Measurements from ENCODE around the gene RAB17. TPM values are rescaled to one million over a fixed set of nuclear protein-coding genes. Genes with fewer than 3 reads are reported as not detected.

The RAB17 gene
- polyA plus RNA-seq, 1 donor: 164 TPM

DNA sequence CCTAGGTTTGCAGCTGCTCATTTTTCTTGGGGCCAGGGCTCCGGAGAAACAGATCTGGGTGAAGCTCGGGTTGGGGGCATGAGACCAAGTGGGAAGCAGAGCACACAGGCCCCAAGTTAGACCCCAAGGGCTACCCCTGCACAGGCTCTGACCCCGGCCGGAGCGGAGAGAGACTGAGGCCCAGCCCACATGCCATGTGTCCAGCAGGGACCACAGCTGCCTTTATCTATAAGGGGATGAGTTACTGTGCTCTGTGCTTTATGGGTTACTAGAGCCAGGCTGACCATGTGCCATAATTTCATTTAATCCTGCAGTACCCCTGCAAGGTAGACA, 54.5 kb downstream of the RAB17 start:
- no CpG with 5 or more reads among the region's 5 CpGs for WGBS (ENCODE audit: insufficient coverage, low lambda C conversion rate)
- Histone ChIP-seq H3K36me3 (ENCODE audit: control insufficient read depth, insufficient read depth, low read length) (no peaks in the 10 kb centered on the region), H3K27me3 (ENCODE audit: control insufficient read depth, insufficient read depth, low read length) (no peaks in the 10 kb centered on the region), H3K27ac (ENCODE audit: low read length) (no peak overlapping the region), H3K4me3 (ENCODE audit: low read length) (no peak overlapping the region), H3K9me3 (ENCODE audit: control insufficient read depth, low read depth, low read length) (no peaks in the 10 kb centered on the region), H3K4me1 (ENCODE audit: control insufficient read depth, insufficient read depth, low read length) (peaks cover 2% of the 10 kb centered on the region)
- no peak for DNase-seq

DNA sequence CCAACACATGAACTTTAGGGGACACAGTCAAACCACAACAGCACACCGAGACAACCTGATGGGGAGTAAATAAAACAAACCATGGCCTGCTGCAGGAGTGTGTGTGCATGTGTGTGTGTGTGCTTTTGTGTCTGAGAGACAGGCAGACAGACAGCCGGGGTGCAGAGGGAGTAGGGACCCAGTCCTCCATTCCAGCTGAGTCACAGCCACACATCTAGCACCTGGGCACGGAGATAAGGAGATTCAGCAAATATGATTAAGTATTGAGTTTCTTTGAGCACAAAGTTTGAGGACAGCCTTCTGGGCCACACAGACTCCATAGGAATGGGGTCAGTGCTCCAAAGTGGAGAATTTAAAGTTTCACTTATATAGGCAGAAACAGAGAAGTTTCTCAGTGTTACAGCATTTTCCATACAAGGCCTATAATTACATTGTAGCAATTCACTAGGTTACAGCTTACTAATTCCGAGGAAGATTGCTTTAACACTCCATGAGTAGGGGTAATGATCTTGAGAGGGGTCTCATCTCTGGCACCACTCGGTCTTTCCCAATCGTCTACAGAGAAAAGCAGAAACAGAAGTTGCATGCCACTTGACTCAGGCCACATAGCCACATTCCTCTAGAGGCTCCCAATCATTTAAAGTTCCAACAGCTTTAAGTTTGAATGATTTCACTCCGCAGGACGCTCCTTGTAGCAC, 55.0 kb downstream of the RAB17 start:
- H3K27me3 ChIP-seq (ENCODE audit: control insufficient read depth, insufficient read depth, low read length): no peaks in the 10 kb centered on the region
- H3K36me3 ChIP-seq (ENCODE audit: control insufficient read depth, insufficient read depth, low read length): no peaks in the 10 kb centered on the region
- DNase-seq: no peak
- no peak overlapping the region for H3K4me3 ChIP-seq (ENCODE audit: low read length)
- H3K4me1 ChIP-seq (ENCODE audit: control insufficient read depth, insufficient read depth, low read length): no peaks in the 10 kb centered on the region
- H3K9me3 ChIP-seq (ENCODE audit: control insufficient read depth, low read depth, low read length): no peaks in the 10 kb centered on the region
- no CpG with 5 or more reads among the region's 8 CpGs for WGBS (ENCODE audit: insufficient coverage, low lambda C conversion rate)
- no peak overlapping the region for H3K27ac ChIP-seq (ENCODE audit: low read length)

GRCh38 chr2:237534380-237534779, 56.2 kb downstream of the RAB17 start:
- Histone ChIP-seq H3K27me3 (ENCODE audit: control insufficient read depth, insufficient read depth, low read length) (no peaks in the 10 kb centered on the region), H3K27ac (ENCODE audit: low read length) (no peak overlapping the region), H3K4me3 (ENCODE audit: low read length) (no peak overlapping the region), H3K36me3 (ENCODE audit: control insufficient read depth, insufficient read depth, low read length) (no peaks in the 10 kb centered on the region), H3K4me1 (ENCODE audit: control insufficient read depth, insufficient read depth, low read length) (no peaks in the 10 kb centered on the region), H3K9me3 (ENCODE audit: control insufficient read depth, low read depth, low read length) (no peaks in the 10 kb centered on the region)
- DNase-seq: no peak
- WGBS (ENCODE audit: insufficient coverage, low lambda C conversion rate): no CpG with 5 or more reads among the region's 1 CpG

DNA sequence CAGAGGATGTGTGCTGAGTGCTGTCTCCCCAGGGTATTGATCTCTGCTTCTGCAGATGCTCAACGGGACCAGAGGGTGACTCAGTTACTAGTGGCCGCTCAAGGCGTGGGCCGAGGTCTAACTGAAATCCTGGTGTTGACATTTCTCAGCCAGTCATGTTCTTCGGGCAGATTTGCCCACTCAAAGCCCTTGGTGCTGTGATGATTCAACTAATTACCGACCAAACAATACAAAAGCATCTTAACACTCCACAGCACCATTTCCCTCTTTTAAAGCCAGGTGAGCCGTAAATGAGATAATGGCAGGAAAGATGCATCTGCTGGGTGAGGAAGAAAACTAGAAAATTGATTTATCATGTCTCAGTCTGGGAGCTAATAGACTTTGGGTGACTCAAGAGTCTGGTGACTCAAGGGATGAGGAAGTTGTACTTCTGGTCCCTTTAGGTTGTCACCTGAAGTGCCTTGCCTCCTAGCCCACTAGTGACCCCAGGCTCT, 56.8 kb downstream of the RAB17 start:
- H3K9me3 ChIP-seq (ENCODE audit: control insufficient read depth, low read depth, low read length): no peaks in the 10 kb centered on the region
- WGBS (ENCODE audit: insufficient coverage, low lambda C conversion rate): no CpG with 5 or more reads among the region's 7 CpGs
- H3K27ac ChIP-seq (ENCODE audit: low read length): no peak overlapping the region
- H3K4me3 ChIP-seq (ENCODE audit: low read length): no peak overlapping the region
- no peaks in the 10 kb centered on the region for H3K4me1 ChIP-seq (ENCODE audit: control insufficient read depth, insufficient read depth, low read length)
- DNase-seq: no peak
- no peaks in the 10 kb centered on the region for H3K36me3 ChIP-seq (ENCODE audit: control insufficient read depth, insufficient read depth, low read length)
- H3K27me3 ChIP-seq (ENCODE audit: control insufficient read depth, insufficient read depth, low read length): no peaks in the 10 kb centered on the region

DNA sequence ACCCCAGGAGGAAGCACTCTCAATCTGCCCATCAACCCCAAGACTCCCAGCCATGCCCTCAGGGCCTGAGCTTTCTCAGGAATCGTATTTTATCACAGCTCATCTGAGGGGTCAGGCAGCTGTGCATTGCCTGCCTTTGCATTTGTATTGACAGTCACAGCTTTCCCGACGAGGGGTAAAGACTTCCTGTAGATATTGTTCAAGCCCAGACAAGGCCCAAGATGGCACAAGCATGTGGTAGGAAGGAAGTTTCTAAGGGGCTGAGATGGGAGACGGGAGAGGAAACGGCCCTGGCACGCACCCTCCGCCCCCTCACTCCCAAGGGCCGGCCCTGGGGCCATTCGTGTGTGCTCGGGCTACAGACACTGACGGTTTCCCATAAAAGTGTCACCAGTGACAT, 58.4 kb downstream of the RAB17 start:
- H3K4me3 ChIP-seq (ENCODE audit: low read length): no peak overlapping the region
- WGBS (ENCODE audit: insufficient coverage, low lambda C conversion rate): no CpG with 5 or more reads among the region's 11 CpGs
- no peak for DNase-seq
- no peaks in the 10 kb centered on the region for H3K36me3 ChIP-seq (ENCODE audit: control insufficient read depth, insufficient read depth, low read length)
- H3K4me1 ChIP-seq (ENCODE audit: control insufficient read depth, insufficient read depth, low read length): no peaks in the 10 kb centered on the region
- H3K9me3 ChIP-seq (ENCODE audit: control insufficient read depth, low read depth, low read length): no peaks in the 10 kb centered on the region
- H3K27ac ChIP-seq (ENCODE audit: low read length): no peak overlapping the region
- H3K27me3 ChIP-seq (ENCODE audit: control insufficient read depth, insufficient read depth, low read length): no peaks in the 10 kb centered on the region

DNA sequence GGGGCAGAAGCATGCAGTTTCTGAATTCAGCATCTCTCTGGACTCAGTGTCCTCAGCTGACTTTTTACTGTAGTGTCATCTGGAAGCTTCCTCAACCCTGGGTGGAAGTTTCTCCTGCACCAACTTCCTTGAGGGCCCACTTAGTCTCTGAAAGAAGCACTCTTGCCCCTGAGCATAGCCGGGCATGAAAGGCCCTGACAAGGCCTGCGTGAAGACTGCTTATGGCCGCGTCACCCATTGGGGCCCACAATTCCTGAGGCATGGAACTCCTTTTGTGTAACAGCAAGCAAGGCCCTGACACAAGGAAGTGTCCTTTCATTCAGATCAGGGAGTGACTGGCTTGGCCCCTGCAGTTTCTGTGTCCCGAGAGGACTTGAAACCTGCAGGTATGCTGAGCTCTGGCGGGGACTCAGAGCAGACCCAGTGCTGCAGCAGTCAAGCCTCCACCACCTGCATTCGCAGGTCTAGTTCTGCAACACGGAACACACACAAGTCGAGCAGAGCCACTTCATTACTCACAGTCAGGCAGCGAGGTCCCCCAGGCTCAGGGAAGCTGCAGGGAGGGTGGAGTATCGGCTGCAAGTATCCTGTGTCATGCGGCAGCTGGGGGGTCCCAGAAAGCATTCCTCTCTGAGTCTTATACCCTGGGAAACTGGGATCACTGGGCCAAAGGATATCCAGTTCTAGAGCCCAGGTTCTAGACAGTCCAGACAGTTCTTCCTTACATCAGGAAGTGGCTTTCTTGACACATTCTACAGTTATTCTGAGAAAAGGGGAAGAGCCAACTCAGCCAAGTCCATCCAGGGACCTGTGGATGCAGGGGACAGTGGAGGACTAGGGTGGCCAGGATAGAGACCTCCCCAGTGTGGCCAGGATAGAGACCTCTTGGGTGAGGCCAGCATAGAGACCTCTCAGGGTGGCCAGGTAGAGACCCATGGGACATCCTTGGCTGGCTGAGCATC, 59.8 kb downstream of the RAB17 start:
- H3K27ac ChIP-seq (ENCODE audit: low read length): no peak overlapping the region
- no peak for DNase-seq
- H3K9me3 ChIP-seq (ENCODE audit: control insufficient read depth, low read depth, low read length): no peaks in the 10 kb centered on the region
- no peak overlapping the region for H3K4me3 ChIP-seq (ENCODE audit: low read length)
- no CpG with 5 or more reads among the region's 12 CpGs for WGBS (ENCODE audit: insufficient coverage, low lambda C conversion rate)
- H3K36me3 ChIP-seq (ENCODE audit: control insufficient read depth, insufficient read depth, low read length): no peaks in the 10 kb centered on the region
- H3K27me3 ChIP-seq (ENCODE audit: control insufficient read depth, insufficient read depth, low read length): no peaks in the 10 kb centered on the region
- H3K4me1 ChIP-seq (ENCODE audit: control insufficient read depth, insufficient read depth, low read length): no peaks in the 10 kb centered on the region

DNA sequence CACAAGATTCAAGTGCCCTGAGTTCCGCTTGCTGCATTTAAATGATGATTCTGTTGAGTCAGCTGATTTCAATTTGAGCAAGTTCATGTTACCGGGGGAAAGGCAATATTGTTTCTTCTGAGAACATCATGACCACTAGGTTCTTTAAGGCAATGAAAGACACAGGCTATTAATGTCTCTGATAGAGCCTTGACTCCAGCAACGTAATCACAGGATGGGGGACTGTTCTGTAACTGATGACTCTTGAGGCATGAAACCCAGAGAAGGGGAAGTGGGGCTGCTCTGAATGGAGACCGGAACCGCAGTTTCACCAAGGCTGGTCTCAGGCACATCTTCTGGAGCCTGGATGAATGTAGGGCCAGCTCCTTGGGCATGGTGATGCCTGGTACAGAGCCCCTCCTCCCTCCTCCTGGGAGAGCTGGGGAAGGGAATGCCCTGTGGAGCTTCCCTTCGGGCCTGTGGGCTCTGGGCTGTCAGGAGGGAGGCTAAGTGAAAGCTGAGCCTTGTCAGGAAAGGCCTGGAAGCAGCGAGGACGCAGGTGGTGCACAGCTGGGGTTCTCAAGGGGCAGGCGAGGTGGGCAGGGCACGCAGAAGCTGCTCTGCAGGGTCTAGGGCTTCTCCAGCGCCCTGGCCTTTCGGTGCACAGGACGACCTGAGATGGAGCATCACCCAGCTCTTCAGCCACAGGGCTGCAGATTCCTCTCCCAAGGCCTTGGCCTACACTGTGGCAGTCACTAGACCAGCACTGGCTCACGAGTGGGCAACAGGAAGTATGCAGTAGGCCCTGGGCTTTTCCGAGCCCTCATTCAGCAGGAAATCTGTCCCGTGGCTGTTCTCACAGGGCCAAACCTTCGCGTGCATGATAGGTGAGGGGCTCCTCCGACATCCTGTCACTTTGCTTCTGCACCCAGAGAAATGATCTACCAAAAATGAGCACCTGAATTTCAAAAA, 60.8 kb downstream of the RAB17 start:
- no peak for DNase-seq
- no peak overlapping the region for H3K4me3 ChIP-seq (ENCODE audit: low read length)
- H3K9me3 ChIP-seq (ENCODE audit: control insufficient read depth, low read depth, low read length): no peaks in the 10 kb centered on the region
- no peak overlapping the region for H3K27ac ChIP-seq (ENCODE audit: low read length)
- no peaks in the 10 kb centered on the region for H3K36me3 ChIP-seq (ENCODE audit: control insufficient read depth, insufficient read depth, low read length)
- no peaks in the 10 kb centered on the region for H3K27me3 ChIP-seq (ENCODE audit: control insufficient read depth, insufficient read depth, low read length)
- H3K4me1 ChIP-seq (ENCODE audit: control insufficient read depth, insufficient read depth, low read length): no peaks in the 10 kb centered on the region
- no CpG with 5 or more reads among the region's 19 CpGs for WGBS (ENCODE audit: insufficient coverage, low lambda C conversion rate)

DNA sequence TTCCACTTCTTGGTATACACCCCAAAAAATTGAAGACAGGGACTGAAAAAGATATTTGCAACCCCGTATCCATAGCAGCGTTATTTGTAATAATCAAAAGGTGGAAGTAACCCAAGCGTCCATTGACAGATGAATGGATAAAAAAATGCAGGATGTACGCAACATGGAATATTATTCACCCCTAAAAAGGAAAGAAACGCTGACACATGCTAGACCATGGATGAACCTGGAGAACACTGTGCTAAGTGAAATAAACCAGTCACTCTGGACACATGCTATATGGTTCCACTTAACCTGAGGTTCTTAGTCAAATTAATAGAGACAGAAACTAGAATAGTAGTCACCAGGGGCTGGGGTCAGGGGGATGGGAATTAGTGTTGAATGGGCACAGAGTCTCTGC, 62.8 kb downstream of the RAB17 start:
- WGBS (ENCODE audit: insufficient coverage, low lambda C conversion rate): 96% methylated on average over 3 of the region's 5 CpGs
- H3K36me3 ChIP-seq (ENCODE audit: control insufficient read depth, insufficient read depth, low read length): no peaks in the 10 kb centered on the region
- H3K4me3 ChIP-seq (ENCODE audit: low read length): no peak overlapping the region
- no peak overlapping the region for H3K27ac ChIP-seq (ENCODE audit: low read length)
- H3K27me3 ChIP-seq (ENCODE audit: control insufficient read depth, insufficient read depth, low read length): no peaks in the 10 kb centered on the region
- H3K9me3 ChIP-seq (ENCODE audit: control insufficient read depth, low read depth, low read length): no peaks in the 10 kb centered on the region
- H3K4me1 ChIP-seq (ENCODE audit: control insufficient read depth, insufficient read depth, low read length): no peaks in the 10 kb centered on the region
- DNase-seq: no peak

GRCh38 chr2:237527233-237527632, 63.3 kb downstream of the RAB17 start:
- Histone ChIP-seq H3K9me3 (ENCODE audit: control insufficient read depth, low read depth, low read length) (no peaks in the 10 kb centered on the region), H3K36me3 (ENCODE audit: control insufficient read depth, insufficient read depth, low read length) (no peaks in the 10 kb centered on the region), H3K4me1 (ENCODE audit: control insufficient read depth, insufficient read depth, low read length) (no peaks in the 10 kb centered on the region), H3K27ac (ENCODE audit: low read length) (no peak overlapping the region), H3K27me3 (ENCODE audit: control insufficient read depth, insufficient read depth, low read length) (no peaks in the 10 kb centered on the region), H3K4me3 (ENCODE audit: low read length) (no peak overlapping the region)
- 76% methylated on average over 3 of the region's 11 CpGs for WGBS (ENCODE audit: insufficient coverage, low lambda C conversion rate)
- no peak for DNase-seq
